Activated CD8-positive, alpha-beta T cell treated with anti-CD3 and anti-CD28 coated beads for 36 hours (primary cell): ENCODE results near the gene DPF3. TPM values are rescaled to one million over a fixed set of nuclear protein-coding genes. Genes with fewer than 3 reads are reported as not detected.

Experiments used
- ATAC-seq: fragments of 200-7000 bp; cut with Tn5 transposase; one replicate; pipeline ENCODE4 v1.10.0; 2021; ENCODE audit warnings: mild to moderate bottlenecking, moderate library complexity
- CTCF ChIA-PET: fragments of 350-600 bp; sonication (Branson Sonifier 250); formaldehyde crosslinking; loops from one replicate; lab custom pipeline; 2021; ENCODE audit warnings: antibody characterized with exemption; lab: Charles Lee
- POLR2A ChIA-PET: fragments of 350-600 bp; sonication (Branson Sonifier 250); formaldehyde crosslinking; loops from one replicate; lab custom pipeline; 2021; ENCODE audit warnings: antibody characterized with exemption; lab: Charles Lee
- DNase-seq: peaks from one replicate; pipeline ENCODE4 v3.0.0-alpha.2; 2020
- H3K27ac Mint-ChIP-seq: one replicate; pipeline ENCODE4 v1.8.0; 2021; ENCODE audit warnings: mild to moderate bottlenecking, mixed read lengths
- H3K27me3 Mint-ChIP-seq: one replicate; pipeline ENCODE4 v1.8.0; 2021; ENCODE audit warnings: mixed read lengths
- H3K36me3 Mint-ChIP-seq: one replicate; pipeline ENCODE4 v1.8.0; 2021; ENCODE audit warnings: low read depth, mixed read lengths
- H3K4me1 Mint-ChIP-seq: one replicate; pipeline ENCODE4 v1.8.0; 2021; ENCODE audit warnings: low read depth, mixed read lengths
- H3K4me3 Mint-ChIP-seq: one replicate; pipeline ENCODE4 v1.8.0; 2021; ENCODE audit warnings: mild to moderate bottlenecking, moderate library complexity, mixed read lengths
- H3K9me3 Mint-ChIP-seq: one replicate; pipeline ENCODE4 v1.8.0; 2021; ENCODE audit warnings: mixed read lengths
- CTCF ChIP-seq: fragments of 200-600 bp; IDR thresholded peaks from one replicate; pipeline ENCODE4 v1.8.0; 2022; ENCODE audit warnings: antibody characterized with exemption, mild to moderate bottlenecking
- intact Hi-C: fragments of 100-400 bp; cut with micrococcal nuclease; formaldehyde crosslinking; loops from one replicate; pipeline ENCODE4 v1.10.0; 2022
- total RNA-seq, 2 experiments: library from RNA; stranded (reverse); gene quantifications; one replicate each; pipeline ENCODE4 v1.2.3, GENCODE V29; 2021

The DPF3 gene
- total RNA-seq, 2 experiments from 2014 or later, result 0.13 to 0.54 TPM

GRCh38 chr14:72891666-72892102 lies 2.2 kb downstream of the DPF3 start:
- TF ChIP-seq CTCF, result no peak
- Mint-ChIP-seq H3K27ac (no peak overlapping the region), H3K4me1 (peaks cover 18% of the 10 kb centered on the region), H3K36me3 (no peaks in the 10 kb centered on the region), H3K9me3 (no peaks in the 10 kb centered on the region), H3K27me3 (peaks cover 53% of the 10 kb centered on the region), H3K4me3 (peak overlapping the region; percentile 77)
- DNase-seq (no peak), ATAC-seq (no peak)
- intact Hi-C loops, result no loop called here
- POLR2A ChIA-PET, result no interaction called here
- CTCF ChIA-PET, result interaction anchor here (1.5 to 1.7 kb wide), 3 partner anchors 13 to 378 kb away, joined by 4 to 11 read pairs (median 4); no protein-coding TSS in a partner anchor

GRCh38 chr14:72889366-72889765 lies 4.5 kb downstream of the DPF3 start:
- intact Hi-C loops, result no loop called here
- CTCF ChIA-PET, result interaction anchor here (1.2 kb wide), 1 partner anchor 19 kb away, joined by 3 read pairs; no protein-coding TSS in a partner anchor

GRCh38 chr14:72888636-72889201 lies 5.2 kb downstream of the DPF3 start:
- no peak for TF ChIP-seq CTCF
- ChIA-PET CTCF (interaction anchor here (1.2 to 1.5 kb wide), 2 partner anchors 17 to 19 kb away, joined by 3 read pairs; no protein-coding TSS in a partner anchor), POLR2A (interaction anchor here (0.6 kb wide), 1 partner anchor 52 kb away, joined by 3 read pairs; no protein-coding TSS in a partner anchor)
- Mint-ChIP-seq H3K4me3 (no peak overlapping the region), H3K27me3 (peaks cover 33% of the 10 kb centered on the region), H3K27ac (no peak overlapping the region), H3K36me3 (no peaks in the 10 kb centered on the region), H3K4me1 (peaks cover 12% of the 10 kb centered on the region), H3K9me3 (no peaks in the 10 kb centered on the region)
- intact Hi-C loops, result no loop called here
- no peak for DNase-seq
- ATAC-seq, result no peak

More at GRCh38 chr14:72889366-72889765, 4.5 kb downstream of the DPF3 start:
- TF ChIP-seq CTCF, result no peak
- Mint-ChIP-seq H3K9me3 (no peaks in the 10 kb centered on the region), H3K27ac (no peak overlapping the region), H3K4me3 (no peak overlapping the region), H3K4me1 (peaks cover 10% of the 10 kb centered on the region), H3K36me3 (no peaks in the 10 kb centered on the region), H3K27me3 (peaks cover 35% of the 10 kb centered on the region)
- ATAC-seq, result no peak
- DNase-seq, result no peak
- POLR2A ChIA-PET, result interaction anchor here (0.6 kb wide), 1 partner anchor 51 kb away, joined by 3 read pairs; no protein-coding TSS in a partner anchor

DNA sequence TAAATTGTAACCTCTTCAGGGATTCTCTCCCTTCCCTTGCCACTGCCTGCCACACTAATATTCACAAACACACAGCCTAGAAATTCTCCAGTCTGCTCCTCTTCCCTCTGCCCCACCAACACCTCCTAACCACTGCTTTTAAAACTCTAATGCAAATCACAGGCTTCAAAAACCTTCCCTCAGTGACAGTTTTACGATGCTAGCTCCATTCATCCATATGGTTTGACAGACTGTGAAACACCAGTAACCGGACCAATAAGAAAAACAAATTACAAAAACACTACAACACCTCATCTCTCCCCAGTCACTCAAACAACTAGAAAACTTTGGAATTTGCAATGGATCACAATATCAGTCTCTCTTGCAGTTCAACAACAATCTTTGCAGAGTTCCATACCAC lies 5.7 kb downstream of the DPF3 start:
- Mint-ChIP-seq H3K9me3 (no peaks in the 10 kb centered on the region), H3K27ac (no peak overlapping the region), H3K4me3 (no peak overlapping the region), H3K4me1 (peaks cover 15% of the 10 kb centered on the region), H3K27me3 (peaks cover 33% of the 10 kb centered on the region), H3K36me3 (no peaks in the 10 kb centered on the region)
- ChIA-PET POLR2A (no interaction called here), CTCF (interaction anchor here (1.2 to 1.5 kb wide), 2 partner anchors 17 to 18 kb away, joined by 3 read pairs; no protein-coding TSS in a partner anchor)
- no peak for DNase-seq
- intact Hi-C loops, result no loop called here
- no peak for ATAC-seq
- no peak for TF ChIP-seq CTCF

DNA sequence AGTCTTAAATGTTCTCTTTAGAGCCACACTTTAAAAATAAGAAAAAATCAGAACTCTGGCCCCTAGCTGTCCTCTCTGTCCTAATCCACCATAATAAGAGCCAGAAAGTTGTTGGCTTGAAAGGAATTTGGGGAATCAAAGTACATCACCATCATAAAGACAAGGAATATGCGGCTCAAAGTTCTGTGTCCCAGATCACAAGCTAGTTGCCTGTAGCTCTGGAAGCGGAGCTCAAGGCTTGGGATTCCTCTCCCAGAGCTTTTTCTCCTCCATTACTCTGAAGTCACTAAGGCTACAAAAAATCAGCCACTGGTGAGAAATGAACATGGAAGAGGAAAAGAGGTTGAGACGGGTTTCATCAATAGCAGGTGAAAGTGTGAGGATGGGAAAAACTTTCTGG lies 6.4 kb downstream of the DPF3 start:
- H3K4me1 Mint-ChIP-seq, result peaks cover 12% of the 10 kb centered on the region
- TF ChIP-seq CTCF, result no peak
- intact Hi-C loops, result no loop called here
- ATAC-seq, result no peak
- POLR2A ChIA-PET, result no interaction called here
- H3K4me3 Mint-ChIP-seq, result no peak overlapping the region
- no peak overlapping the region for H3K27ac Mint-ChIP-seq
- DNase-seq, result no peak
- CTCF ChIA-PET, result interaction anchor here (0.9 to 1.5 kb wide), 2 partner anchors 16 to 18 kb away, joined by 3 read pairs; no protein-coding TSS in a partner anchor
- no peaks in the 10 kb centered on the region for H3K9me3 Mint-ChIP-seq
- no peaks in the 10 kb centered on the region for H3K36me3 Mint-ChIP-seq
- H3K27me3 Mint-ChIP-seq, result peaks cover 31% of the 10 kb centered on the region
